CD1c-positive myeloid dendritic cell (primary cell): ENCODE results near the gene ATP8A2.
A peak's percentile ranks its signal among the peaks of the same experiment; 100 is the strongest.
"Not testable (repeated sequence)": the region's sequence is repeated elsewhere in the genome, so short reads cannot be mapped to it uniquely, and the experiment has no call there.

Source experiments
- DNase-seq: peaks from one replicate; pipeline ENCODE4 v3.0.0-alpha.2; 2016; ENCODE audit errors: extremely low spot score

Gene ATP8A2

DNA sequence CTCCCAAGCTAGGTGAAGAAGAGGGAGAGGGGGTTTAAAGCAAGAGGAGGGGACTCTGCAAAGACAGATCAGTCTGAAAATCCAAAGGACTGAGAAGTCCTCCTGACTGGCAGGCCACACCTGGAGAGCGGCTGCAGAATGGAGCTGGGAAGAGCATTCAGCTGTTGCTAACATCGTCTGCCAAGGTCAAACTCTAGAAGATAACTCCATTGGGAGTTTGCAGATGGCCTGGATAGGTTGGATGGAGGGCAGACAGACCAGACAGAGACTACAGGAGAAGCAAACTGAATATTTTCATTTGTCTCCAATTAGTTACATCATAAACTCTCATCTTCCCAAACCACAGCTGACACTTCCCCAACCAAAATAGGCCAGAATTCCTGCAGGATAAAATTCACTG is 699.9 kb downstream of the ATP8A2 start:
- no peak for DNase-seq

DNA sequence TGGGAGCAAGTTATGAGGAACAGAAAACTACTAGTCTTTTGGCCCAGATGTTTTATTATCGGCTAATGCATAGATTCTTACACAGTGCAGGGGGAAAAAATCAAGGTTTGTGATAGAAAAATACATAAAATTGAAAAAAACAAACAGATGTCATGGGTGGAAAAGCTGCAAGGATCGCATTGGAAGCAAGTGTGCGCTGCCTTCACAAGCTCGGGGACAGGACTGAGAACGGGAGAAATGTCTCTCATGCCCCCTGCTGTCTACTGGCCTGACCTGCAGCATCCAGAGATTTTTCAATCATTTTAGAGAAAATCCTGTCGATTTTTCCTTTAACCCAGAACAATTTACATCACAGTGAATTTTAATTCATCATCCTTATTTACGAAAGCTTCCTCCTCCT is 700.6 kb downstream of the ATP8A2 start:
- not testable (repeated sequence) for DNase-seq

DNA sequence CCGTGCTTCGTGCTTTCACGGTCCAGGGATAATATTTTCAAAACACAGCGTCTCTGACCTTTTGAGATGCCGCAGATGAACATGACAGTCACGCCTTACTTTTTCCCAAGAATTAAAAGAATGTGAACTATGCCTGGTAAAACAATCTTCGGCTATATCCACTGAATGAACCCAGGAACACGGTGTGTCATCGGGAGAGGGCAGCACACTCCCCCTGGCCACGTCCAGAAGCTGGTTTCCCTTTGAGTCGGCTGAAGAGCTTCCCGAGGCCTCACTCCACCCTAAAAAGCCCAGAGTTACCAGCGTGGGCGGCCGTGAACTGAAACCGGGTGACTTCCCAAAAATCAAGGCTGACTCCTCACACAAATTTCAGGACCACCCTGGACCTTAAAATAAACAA is 702.9 kb downstream of the ATP8A2 start:
- peak; percentile 42 for DNase-seq
